NCI-H345 treated with DMSO at 0.1 percent for 48 hours (cell line): ENCODE results near the gene RAD9B.
"Not testable (repeated sequence)": the region's sequence is repeated elsewhere in the genome, so short reads cannot be mapped to it uniquely, and the experiment has no call there.

Source experiments
- DNase-seq: peaks from one replicate; lab custom pipeline; 2025; ENCODE audit not compliant: unreplicated experiment; lab: John Stamatoyannopoulos, UW

RAD9B gene

DNA sequence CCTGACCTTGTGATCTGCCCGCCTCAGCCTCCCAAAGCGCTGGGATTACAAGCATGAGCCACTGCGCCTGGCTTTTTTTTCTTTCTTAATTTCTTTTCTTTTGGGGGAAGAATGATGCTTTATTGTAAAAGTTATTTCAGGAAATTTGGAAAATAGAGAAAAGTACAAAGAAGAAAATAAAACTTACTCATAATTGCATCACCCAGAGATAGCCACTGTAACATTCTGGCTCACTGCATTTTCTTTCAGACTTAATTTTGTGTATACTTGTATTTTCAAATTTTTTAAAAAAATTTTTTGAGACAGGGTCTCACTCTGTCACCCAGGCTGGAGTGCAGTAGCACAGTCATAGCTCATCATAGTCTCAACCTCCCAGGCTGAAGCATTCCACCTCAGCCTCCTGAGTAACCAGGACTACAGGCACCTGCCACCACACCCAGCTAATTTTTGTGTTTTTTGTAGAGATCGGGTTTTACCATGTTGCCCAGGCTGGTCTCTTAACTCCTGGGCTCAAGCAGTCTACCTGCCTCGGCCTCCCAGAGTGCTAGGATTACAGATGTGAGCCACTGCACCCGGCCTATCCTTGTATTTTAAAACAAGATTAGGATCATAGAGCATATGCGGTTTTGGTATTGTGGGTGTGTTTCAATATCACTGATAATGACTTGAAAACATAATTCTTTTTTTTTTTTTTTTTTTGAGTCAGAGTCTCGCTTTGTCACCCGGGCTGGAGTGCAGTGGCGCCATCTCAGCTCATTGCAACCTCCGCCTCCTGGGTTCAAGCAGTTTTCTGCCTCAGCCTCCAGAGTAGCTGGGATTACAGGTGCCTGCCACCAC lies 19.0 kb downstream of the RAD9B start:
- DNase-seq = not testable (repeated sequence)

DNA sequence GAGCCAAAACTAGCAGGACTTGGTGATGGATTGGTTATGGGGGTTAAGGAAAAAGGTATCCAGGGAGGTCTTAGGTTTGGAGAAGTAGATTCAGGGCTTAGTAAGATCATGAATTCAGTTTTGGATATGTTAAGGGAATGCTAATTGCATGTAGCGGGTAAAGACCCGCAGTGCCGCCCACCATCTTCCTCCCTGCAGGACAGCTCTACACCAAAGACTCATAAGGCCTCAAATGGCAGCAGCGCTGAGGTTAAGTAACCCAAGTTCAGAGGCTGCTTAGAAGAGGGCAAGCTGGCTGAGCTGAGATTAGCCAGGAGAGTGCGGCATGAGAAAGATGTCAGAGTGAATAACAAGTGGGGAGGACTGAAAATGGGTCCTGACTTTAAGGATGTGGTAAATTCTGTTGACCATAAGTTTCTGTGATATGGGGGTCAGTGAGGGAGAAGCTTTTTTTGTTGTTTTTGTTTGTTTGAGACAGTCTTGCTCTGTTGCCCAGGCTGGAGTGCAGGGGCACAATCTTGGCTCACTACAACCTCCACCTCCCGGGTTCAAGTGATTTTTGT lies 26.2 kb downstream of the RAD9B start:
- DNase-seq = no peak

DNA sequence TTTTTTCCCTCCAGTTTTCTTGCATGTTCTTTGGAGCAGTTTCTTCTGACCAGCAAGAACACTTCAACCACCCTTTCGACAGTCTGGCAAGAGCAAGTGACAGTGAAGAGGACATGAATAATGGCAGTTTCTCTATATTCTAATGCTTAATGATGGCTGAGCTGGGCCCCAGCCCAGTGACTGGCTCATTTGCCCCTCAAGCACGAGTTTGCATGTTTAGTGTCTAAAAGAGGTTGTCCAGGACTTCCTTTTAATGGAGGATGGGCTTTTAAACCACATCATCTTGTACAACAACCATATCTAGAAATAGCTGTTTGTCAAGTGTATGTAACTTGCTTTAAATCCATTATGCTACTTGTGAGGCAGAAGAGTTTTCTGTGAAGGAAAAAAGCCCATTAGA lies 28.4 kb downstream of the RAD9B start:
- DNase-seq = no peak

DNA sequence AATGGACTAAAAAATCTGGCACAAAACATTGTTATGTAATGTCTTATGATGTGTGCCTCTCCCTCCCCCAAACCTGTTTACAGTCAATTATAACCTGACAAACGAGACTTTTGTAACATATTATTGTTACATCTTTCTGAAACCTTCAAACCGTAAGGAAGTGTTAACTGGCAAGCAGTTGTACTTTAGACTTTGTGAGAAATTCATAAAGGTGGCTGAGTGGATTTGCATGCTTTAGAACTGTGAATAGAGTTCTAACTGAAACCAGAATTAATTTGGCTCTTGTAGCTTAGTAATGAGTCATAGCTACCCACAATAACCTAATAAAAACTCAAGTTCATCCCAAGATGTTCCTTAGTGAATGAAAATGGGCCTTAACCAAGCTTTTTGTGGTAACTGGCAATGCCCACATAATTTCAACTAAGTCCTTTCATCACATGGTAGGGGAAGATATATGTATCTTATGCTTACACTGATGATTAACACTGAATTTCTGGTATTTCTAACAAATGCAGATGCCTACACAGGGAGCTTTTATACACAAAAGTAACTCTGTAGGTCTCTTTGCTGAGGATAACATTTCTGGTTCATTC lies 29.7 kb downstream of the RAD9B start:
- no peak for DNase-seq

DNA sequence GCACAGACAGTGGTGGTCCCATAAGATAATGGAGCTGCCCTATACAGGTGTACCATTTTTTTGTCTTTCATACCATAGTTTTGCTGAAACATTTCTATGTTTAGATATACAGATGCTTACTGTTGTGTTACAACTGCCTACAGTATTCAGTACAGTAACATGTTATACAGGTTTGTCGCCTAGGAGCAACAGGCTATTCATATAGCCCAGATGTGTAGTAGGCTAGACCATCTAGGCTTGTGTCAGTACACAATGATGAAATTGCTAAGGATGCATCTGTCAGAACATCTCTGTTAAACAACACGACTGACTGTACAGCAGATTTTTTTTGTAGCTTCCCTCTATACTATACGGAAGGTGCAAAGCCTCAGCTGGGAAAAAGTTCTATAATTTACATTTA lies 30.5 kb downstream of the RAD9B start:
- no peak for DNase-seq

DNA sequence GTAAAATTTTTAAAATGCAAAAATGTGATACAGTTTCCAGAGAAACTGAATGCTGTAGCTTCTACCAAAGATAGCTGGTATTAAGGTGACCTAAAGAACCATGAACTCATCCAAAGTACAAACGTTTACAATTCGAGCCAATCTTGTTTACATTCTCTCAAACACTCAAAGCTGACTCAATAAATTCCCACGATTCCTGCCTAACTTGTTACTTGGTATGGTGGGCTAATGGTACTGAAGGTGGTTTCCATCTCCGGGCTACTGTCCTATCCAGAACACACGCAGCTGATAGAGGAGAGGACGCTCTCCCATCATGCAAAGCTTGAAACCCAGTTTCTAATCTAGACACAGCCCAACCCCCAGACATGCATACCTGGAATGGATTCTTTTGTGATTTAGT lies 31.5 kb downstream of the RAD9B start:
- no peak for DNase-seq

DNA sequence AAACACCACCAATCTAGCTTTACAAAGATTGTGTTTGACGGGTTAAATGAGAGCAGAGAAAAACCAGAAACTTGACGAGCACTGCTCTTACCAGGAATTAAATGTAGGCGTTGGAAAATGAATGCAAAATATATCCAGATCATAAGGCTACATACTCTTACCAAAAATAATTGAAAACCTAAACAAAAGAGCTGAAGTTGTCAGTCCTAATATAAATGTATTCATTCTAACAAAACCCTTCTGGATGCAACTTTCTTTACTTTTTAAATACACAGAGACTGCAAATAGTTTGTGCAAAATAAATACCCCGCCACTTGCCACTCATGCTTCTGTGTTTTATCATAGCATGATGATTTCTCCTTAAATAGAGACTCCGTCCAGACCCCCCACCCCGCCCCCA lies 32.7 kb downstream of the RAD9B start:
- no peak for DNase-seq

DNA sequence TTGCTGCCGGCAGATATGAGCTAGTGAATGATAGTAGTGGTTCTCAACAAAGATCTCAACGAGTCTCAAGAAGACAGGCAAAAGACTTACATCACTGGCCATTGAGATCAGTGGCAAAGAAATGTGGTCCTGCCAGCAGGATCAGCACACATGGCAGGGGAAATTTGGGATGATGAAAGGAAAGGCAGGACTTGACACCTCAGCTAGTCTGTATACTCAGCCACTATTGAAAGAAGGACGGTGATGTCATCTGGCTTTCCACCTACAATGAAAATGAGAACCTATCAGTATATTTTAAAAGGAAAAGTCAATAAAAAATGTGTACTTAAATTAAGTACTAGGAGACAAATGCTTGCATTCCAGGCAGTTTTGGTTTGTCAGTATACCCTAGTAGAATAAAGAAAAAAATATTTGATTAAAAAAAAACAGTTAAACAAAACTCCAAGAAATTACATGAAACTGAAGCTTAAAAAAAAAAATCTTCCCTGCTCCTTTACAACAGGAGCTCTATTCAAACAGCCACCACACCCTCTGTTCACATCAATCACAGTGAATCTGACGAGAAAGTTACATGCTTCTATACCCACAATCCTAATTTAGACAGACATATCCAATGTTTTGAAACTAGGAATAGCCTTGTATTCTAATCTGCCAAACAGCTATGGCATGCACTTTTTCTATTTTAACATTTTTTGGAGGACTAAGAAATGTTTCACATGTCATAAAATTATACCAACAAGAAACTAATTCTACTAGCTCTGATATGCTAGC lies 34.9 kb downstream of the RAD9B start:
- no peak for DNase-seq

DNA sequence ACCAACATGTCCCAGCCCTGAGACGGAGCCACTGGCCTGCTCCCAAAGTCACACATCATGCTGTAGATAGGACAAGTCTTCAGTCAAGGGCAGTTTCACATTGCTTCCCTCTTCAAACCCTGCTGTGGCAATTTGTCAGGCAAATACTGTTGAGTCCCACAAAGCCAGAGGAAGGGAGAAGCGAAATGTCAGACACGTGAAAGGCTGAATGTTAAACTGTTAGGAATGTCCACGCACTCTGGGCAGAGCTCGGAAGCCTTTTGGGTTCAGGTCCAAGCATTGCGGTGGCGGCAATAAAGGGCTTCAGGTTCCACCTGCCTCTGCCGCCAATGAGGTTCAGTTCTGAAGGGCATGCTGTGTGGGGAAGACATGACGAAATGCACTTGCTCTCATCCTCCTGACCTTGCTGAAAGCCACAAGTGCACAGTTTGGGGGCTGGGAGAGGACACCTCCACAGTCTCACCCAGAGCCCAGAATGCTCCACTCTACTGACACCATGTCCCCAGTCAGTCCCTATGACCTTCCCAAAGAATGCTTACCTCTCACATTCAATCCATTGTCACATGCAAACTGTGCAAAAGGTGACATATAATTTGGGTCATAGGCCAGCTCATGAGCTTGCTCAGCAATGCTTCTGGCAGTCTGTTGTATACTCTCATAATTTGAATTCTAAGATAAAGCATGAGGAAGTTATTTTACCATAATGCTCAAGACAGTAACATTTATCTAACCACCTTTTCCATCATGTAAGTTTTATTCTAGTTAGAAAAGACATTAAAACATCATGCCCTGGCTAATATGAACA lies 35.7 kb downstream of the RAD9B start:
- no peak for DNase-seq

DNA sequence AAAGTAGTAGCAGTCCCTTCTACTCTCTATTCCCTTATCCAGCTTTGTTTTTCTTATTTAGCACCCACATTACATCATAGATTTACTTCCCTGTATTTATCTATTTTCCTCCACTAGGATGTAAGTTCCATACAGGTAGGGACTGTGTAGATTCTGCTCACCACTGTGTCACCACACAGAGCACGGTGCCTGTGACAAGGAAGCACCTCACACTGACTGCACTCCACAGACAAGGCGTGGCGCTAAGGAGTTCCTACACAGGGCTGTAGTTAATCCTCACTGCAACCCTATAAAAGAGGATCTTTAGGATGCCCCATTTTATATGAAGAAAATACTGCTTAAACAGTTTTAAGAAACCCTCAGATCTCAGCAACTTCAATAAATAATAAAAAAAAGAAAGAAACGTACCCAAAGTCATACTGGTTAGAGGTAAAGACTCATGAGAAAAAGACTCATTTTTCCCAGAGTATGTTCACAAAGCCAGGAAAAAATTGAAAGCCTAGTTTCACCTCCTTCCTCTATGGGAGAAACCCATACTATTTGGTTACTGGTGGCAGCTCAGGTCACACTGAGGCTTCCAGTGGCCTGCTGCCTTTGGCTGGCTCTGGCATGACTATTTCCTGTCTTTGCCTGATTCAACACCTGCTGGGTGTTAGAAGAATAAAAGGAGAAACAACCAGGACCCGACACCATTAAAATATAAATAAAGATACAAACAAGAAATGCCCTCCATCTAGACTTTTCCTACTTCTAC lies 36.9 kb downstream of the RAD9B start:
- DNase-seq = no peak

DNA sequence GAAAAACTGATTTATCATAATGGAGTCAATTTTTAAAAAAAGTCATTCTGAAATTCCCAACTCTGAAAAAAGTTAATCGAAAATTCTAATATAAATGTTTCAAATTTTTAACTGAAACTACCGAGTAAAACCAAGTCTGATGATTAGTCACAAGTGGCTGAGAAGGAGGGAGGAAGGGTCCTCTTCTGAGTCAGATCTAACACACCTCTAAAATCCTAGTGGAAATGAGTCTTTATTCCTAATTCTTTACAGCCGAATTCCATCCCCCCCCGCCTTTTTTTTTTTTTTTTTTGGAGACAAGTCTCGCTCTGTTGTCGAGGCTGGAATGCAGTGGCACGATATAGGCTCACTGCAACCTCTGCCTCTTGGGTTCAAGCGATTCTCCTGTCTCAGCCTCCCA lies 37.9 kb downstream of the RAD9B start:
- no peak for DNase-seq

DNA sequence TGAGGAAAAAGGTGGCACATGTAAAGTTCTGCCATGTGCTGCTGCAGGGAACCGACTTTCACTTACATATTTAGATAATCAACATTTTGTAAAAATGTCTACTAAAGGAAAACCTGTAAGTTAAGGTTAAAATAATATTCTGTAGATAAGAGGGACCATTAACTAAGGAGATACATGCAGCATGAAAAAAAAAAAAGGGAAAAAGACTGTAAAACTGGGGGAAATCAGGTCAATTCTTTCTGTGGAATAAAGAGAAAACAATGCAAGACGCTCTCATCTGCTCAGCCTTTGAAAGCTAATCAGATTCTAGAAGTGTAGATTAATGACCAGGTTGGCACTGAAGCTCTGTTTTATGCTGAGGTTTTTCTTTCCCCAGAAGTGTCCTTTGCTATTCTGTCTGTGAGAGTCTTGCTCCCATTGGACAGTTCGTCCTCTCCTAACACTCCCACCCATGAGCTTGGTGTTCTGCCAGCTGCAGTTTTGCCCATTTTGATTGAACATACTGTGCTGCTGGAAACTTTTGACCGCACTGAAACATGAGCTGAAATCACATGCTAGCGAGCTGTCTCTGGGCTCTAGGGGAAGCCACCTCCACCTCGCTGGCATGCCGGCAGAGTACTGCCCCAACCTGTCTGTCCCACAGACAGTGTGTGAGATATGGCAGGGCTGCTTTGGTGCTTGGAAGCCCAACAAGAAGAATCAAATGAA lies 41.3 kb downstream of the RAD9B start:
- no peak for DNase-seq

DNA sequence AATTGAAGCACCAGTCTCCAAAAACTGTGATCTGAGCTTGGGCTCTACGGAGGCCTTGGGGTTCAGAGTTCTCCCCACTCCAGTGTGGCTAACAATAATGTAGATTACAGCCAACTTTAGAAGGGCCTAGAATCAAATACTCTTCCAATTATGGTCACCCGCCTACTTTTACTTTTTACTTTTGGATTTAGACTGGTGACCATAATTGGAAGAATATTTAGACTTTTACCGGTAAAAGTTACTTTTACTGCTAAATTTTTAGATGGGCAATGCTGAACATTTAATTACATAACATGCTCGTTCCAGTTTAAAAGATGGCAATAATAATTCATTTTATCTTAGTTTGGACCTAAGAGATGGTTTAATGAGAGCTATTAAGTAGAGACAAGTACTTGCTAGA lies 41.8 kb downstream of the RAD9B start:
- DNase-seq = no peak

DNA sequence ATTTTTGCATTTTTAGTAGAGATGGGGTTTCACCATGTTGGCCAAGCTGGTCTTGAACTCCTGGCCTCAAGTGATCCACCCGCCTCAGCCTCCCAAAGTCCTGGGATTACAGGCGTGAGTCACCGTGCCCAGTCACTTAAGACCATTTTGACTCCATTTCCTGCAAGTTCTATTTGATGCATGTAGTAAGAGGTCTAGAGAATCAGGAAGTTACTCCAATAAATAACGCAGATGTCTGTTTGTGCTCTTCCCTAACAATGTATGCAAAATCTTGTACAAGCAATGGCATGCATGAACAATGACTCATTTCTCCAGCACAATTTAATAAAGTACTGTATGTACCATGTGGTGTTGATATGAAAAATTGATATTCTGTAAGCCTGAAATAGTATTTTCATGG lies 43.1 kb downstream of the RAD9B start:
- DNase-seq = not testable (repeated sequence)

DNA sequence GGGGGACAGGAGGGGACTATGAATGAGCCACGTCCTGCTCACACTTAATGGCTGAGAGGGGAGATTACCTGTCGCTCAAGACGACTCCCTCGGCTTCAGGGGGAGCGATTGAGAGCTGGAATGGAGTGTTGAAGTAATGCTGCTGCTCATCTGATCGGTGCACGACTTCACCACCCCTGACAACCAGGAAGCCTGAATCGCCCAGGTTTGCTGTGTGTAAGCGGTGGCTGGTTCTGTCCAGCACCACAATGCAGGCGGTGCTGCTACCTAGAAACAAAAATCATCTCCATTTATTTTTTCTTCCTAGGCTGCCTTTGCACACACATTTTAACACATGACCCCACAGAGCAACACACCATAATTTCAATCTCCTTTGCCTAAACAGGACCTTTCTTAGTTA lies 43.7 kb downstream of the RAD9B start:
- DNase-seq = no peak

DNA sequence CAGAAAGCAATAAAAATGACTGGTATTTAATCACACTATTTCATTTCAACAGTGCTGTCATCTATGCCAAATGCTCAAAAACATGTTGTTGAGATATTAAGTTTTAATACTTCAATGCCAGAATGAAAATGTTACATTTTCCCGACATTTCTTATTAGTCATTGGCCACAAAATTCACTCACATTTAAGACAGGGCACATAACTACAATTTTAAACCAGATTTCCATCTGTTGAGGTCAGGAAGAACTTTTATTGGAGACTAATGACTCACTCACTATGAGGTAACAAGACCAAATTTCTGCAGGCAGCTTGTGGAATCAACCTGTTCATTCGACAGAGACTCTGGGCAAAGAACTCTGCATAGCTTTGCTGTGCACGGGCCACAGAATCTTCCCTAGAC lies 44.2 kb downstream of the RAD9B start:
- DNase-seq = no peak

DNA sequence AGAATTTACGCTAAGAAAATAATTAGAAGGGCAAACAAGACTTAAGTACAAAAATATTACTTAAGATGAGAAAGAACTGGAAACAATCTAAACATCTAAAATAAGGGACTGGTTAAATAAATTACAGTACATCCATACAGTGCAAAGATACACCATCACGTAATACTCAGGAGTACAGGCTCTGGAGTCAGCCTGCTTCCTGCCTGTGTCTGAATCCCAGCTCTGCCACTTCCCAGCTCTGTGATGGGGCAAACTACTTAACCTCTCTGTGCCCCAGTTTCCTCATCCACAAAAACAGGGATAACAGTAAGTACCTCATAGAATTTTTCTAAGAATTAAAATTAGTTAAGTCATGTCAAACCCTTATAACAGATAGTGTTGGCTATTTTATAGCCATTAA lies 45.0 kb downstream of the RAD9B start:
- DNase-seq = no peak

DNA sequence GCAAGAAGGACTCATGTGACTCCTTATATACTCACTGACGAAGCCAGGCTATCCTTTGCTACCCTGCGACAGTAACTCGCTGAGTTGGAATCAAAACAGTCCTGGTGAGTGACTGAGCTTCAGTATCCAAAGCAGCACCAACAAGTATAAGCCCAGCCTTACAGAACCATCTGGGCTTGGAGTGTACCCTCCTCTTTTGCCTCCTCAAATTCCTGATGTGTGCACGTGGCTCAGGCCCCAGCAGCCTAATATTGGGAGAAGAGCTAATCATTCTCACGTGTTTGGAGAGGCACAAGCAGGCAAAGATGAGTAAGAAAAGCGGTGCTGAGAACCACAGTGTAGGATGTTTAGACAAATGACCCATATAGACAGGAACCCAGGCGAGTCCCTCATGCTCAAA lies 46.5 kb downstream of the RAD9B start:
- no peak for DNase-seq

DNA sequence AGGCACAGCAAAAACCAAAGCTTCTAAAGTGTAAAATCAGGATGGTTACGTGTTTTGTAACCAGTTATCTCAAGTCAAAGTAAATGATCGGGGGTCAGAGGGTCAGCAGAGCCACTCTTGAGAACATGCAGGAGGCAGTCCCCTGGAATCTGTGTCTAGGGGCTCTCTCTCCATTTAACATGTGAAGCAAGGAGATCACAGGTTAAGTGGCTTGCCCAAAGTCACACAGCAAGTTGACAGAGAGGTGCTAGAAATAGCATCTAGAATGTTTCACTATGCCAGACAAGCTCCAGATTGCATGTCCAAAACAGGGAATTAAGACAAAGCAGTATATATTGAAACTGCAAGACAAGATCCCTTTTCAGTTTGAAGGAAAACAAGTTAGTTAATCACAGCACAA lies 47.6 kb downstream of the RAD9B start:
- no peak for DNase-seq

DNA sequence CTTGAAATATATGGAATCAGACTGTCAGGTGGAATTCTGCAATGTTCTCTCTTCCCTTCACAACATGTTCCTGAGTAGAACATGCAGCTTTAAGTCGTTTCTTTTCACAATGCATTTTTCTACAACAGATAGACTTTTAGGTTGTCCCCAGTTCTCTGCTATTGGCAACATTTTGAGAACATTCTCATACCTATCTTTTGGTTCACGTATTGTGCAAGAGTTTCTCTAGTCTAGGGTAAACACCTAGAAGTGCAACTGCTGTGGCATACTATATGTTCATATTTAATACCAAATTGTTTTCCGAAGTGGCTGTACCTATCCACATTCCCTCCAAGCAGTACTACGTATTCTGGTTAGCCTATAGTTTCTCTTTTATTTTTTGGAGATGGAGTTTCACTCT lies 48.9 kb downstream of the RAD9B start:
- DNase-seq = no peak
